ENCODE measurements around the gene CDADC1. TPM values are rescaled to one million over a fixed set of nuclear protein-coding genes. Genes with fewer than 3 reads are reported as not detected.
A peak's percentile ranks its signal among the peaks of the same experiment; 100 is the strongest.

The CDADC1 gene
- total and polyA plus RNA-seq, 2 experiments from 2014 or later, result 1.8 to 13.7 TPM

- no peak for DNase-seq
- Histone ChIP-seq H3K9me3 (ENCODE audit: low read depth) (no peaks in the 10 kb centered on the region), H3K9ac (no peak overlapping the region), H3F3A (ENCODE audit: insufficient read depth) (no peaks in the 10 kb centered on the region), H4K20me1 (ENCODE audit: insufficient read depth) (no peaks in the 10 kb centered on the region), H3K4me2 (ENCODE audit: unreplicated experiment) (no peak overlapping the region), H3K79me2 (ENCODE audit: insufficient read depth) (no peaks in the 10 kb centered on the region), H3K4me1 (ENCODE audit: insufficient read depth) (no peaks in the 10 kb centered on the region), H3K36me3 (ENCODE audit: low read depth) (no peaks in the 10 kb centered on the region), H3K27me3 (replicated peaks; ENCODE audit: insufficient read depth) (no peaks in the 10 kb centered on the region), H2AFZ (no peak overlapping the region), H3K4me3 (no peak overlapping the region), H3K27ac (no peak overlapping the region), H3K9me2 (ENCODE audit: insufficient read depth) (no peaks in the 10 kb centered on the region)
- in situ Hi-C loops (cut with MboI), result no loop called here
- 80% methylated on average over 4 of the region's 4 CpGs for WGBS, 2 experiments (ENCODE audit: low coverage in 1 of 2, low lambda C conversion rate in 2 of 2, missing lambda C conversion rate in 2 of 2)
- TF ChIP-seq EZH2phosphoT487 (IDR thresholded peaks at IDR 0.05; ENCODE audit: insufficient read depth, low read depth), result no peak
- TF ChIP-seq EZH2 (IDR thresholded peaks at IDR 0.05; ENCODE audit: insufficient read depth, poor library complexity, severe bottlenecking), result no peak
Observed at GRCh38 chr13:49336655-49337054, 88.9 kb downstream of the CDADC1 start.

- no peaks in the 10 kb centered on the region for H3K36me3 ChIP-seq (ENCODE audit: low read depth)
- no peak overlapping the region for H3K9ac ChIP-seq
- no peaks in the 10 kb centered on the region for H3K9me2 ChIP-seq (ENCODE audit: insufficient read depth)
- H3K79me2 ChIP-seq (ENCODE audit: insufficient read depth), result no peaks in the 10 kb centered on the region
- TF ChIP-seq EZH2phosphoT487 (IDR thresholded peaks at IDR 0.05; ENCODE audit: insufficient read depth, low read depth) (no peak), EZH2 (IDR thresholded peaks at IDR 0.05; ENCODE audit: insufficient read depth, poor library complexity, severe bottlenecking) (no peak)
- in situ Hi-C loops (cut with MboI), result no loop called here
- peaks cover 6% of the 10 kb centered on the region; the same call in 1 of the 2 replicates for H3K4me1 ChIP-seq (ENCODE audit: insufficient read depth)
- no peaks in the 10 kb centered on the region for H3F3A ChIP-seq (ENCODE audit: insufficient read depth)
- no peaks in the 10 kb centered on the region for H4K20me1 ChIP-seq (ENCODE audit: insufficient read depth)
- H3K9me3 ChIP-seq (ENCODE audit: low read depth), result no peaks in the 10 kb centered on the region
- no peak for DNase-seq
- H3K4me3 ChIP-seq, result no peak overlapping the region
- no peak overlapping the region for H3K4me2 ChIP-seq (ENCODE audit: unreplicated experiment)
- H3K27me3 ChIP-seq (replicated peaks; ENCODE audit: insufficient read depth), result no peaks in the 10 kb centered on the region
- H3K27ac ChIP-seq, result no peak overlapping the region
- 94 to 99% methylated on average over 10 of the region's 10 CpGs for WGBS, 2 experiments (ENCODE audit: low coverage in 1 of 2, low lambda C conversion rate in 2 of 2, missing lambda C conversion rate in 2 of 2)
- no peak overlapping the region for H2AFZ ChIP-seq
Observed at GRCh38 chr13:49340161-49340560, 92.4 kb downstream of the CDADC1 start.

- no peaks in the 10 kb centered on the region for H3K27me3 ChIP-seq (replicated peaks; ENCODE audit: insufficient read depth)
- H3K4me1 ChIP-seq (ENCODE audit: insufficient read depth), result peaks cover 6% of the 10 kb centered on the region; the same call in 1 of the 2 replicates
- no peak for DNase-seq
- H3K36me3 ChIP-seq (ENCODE audit: low read depth), result no peaks in the 10 kb centered on the region
- WGBS, 2 experiments (ENCODE audit: low coverage in 1 of 2, low lambda C conversion rate in 2 of 2, missing lambda C conversion rate in 2 of 2), result 98 to 99% methylated on average over 3 of the region's 3 CpGs
- H3K9me2 ChIP-seq (ENCODE audit: insufficient read depth), result no peaks in the 10 kb centered on the region
- TF ChIP-seq EZH2phosphoT487 (IDR thresholded peaks at IDR 0.05; ENCODE audit: insufficient read depth, low read depth) (no peak), EZH2 (IDR thresholded peaks at IDR 0.05; ENCODE audit: insufficient read depth, poor library complexity, severe bottlenecking) (no peak)
- no peaks in the 10 kb centered on the region for H3K79me2 ChIP-seq (ENCODE audit: insufficient read depth)
- no peaks in the 10 kb centered on the region for H3K9me3 ChIP-seq (ENCODE audit: low read depth)
- no peaks in the 10 kb centered on the region for H4K20me1 ChIP-seq (ENCODE audit: insufficient read depth)
- H3K4me2 ChIP-seq (ENCODE audit: unreplicated experiment), result no peak overlapping the region
- no peak overlapping the region for H3K9ac ChIP-seq
- H3K27ac ChIP-seq, result no peak overlapping the region
- H2AFZ ChIP-seq, result no peak overlapping the region
- in situ Hi-C loops (cut with MboI), result no loop called here
- no peaks in the 10 kb centered on the region for H3F3A ChIP-seq (ENCODE audit: insufficient read depth)
- no peak overlapping the region for H3K4me3 ChIP-seq
Observed at GRCh38 chr13:49341517-49341916, 93.8 kb downstream of the CDADC1 start.

GRCh38 chr13:49341941-49342340 lies 94.2 kb downstream of the CDADC1 start:
- Histone ChIP-seq H2AFZ (no peak overlapping the region), H3K4me3 (no peak overlapping the region), H3F3A (ENCODE audit: insufficient read depth) (no peaks in the 10 kb centered on the region), H3K9ac (no peak overlapping the region), H3K79me2 (ENCODE audit: insufficient read depth) (no peaks in the 10 kb centered on the region), H3K27ac (no peak overlapping the region), H3K4me1 (ENCODE audit: insufficient read depth) (peaks cover 6% of the 10 kb centered on the region; the same call in 1 of the 2 replicates), H3K9me3 (ENCODE audit: low read depth) (no peaks in the 10 kb centered on the region), H4K20me1 (ENCODE audit: insufficient read depth) (no peaks in the 10 kb centered on the region), H3K27me3 (replicated peaks; ENCODE audit: insufficient read depth) (no peaks in the 10 kb centered on the region), H3K4me2 (ENCODE audit: unreplicated experiment) (no peak overlapping the region), H3K36me3 (ENCODE audit: low read depth) (no peaks in the 10 kb centered on the region), H3K9me2 (ENCODE audit: insufficient read depth) (no peaks in the 10 kb centered on the region)
- peak; percentile 6 for DNase-seq
- in situ Hi-C loops (cut with MboI), result no loop called here
- no peak for TF ChIP-seq EZH2 (IDR thresholded peaks at IDR 0.05; ENCODE audit: insufficient read depth, poor library complexity, severe bottlenecking)
- TF ChIP-seq EZH2phosphoT487 (IDR thresholded peaks at IDR 0.05; ENCODE audit: insufficient read depth, low read depth), result no peak

- H3K79me2 ChIP-seq (ENCODE audit: insufficient read depth), result no peaks in the 10 kb centered on the region
- 93 to 100% methylated on average over 2 of the region's 2 CpGs for whole genome bisulfite sequencing, 2 experiments (ENCODE audit: low coverage in 1 of 2, low lambda C conversion rate in 2 of 2, missing lambda C conversion rate in 2 of 2)
- in situ Hi-C loops (cut with MboI), result no loop called here
Observed at GRCh38 chr13:49342454-49342853, 94.7 kb downstream of the CDADC1 start.

More at GRCh38 chr13:49342454-49342853, 94.7 kb downstream of the CDADC1 start:
- H4K20me1 ChIP-seq (ENCODE audit: insufficient read depth), result no peaks in the 10 kb centered on the region
- H3K9me3 ChIP-seq (ENCODE audit: low read depth), result no peaks in the 10 kb centered on the region
- no peak overlapping the region for H3K27ac ChIP-seq
- no peaks in the 10 kb centered on the region for H3K36me3 ChIP-seq (ENCODE audit: low read depth)
- H3K9ac ChIP-seq, result no peak overlapping the region
- H3K4me2 ChIP-seq (ENCODE audit: unreplicated experiment), result no peak overlapping the region
- no peaks in the 10 kb centered on the region for H3K27me3 ChIP-seq (replicated peaks; ENCODE audit: insufficient read depth)
- no peak overlapping the region for H2AFZ ChIP-seq
- TF ChIP-seq EZH2 (IDR thresholded peaks at IDR 0.05; ENCODE audit: insufficient read depth, poor library complexity, severe bottlenecking) (no peak), EZH2phosphoT487 (IDR thresholded peaks at IDR 0.05; ENCODE audit: insufficient read depth, low read depth) (no peak)
- H3K4me1 ChIP-seq (ENCODE audit: insufficient read depth), result peaks cover 6% of the 10 kb centered on the region; the same call in 1 of the 2 replicates
- H3K9me2 ChIP-seq (ENCODE audit: insufficient read depth), result no peaks in the 10 kb centered on the region
- H3F3A ChIP-seq (ENCODE audit: insufficient read depth), result no peaks in the 10 kb centered on the region
- no peak overlapping the region for H3K4me3 ChIP-seq
- no peak for DNase-seq

Other genes starting within 250 kb of the CDADC1 start
- gene MLNR, start 27.6 kb upstream of the CDADC1 start, total RNA-seq (2014; rRNA removed; shearing (Covaris generic)), result not detected in 2 replicates
- not detected in 2 replicates for gene MLNR, start 27.6 kb upstream of the CDADC1 start, polyA plus RNA-seq (2016; fragmentation: Nextera tagmentation; extraction: Ambion mirVana)
- 7.3 and 10.5 TPM in 2 replicates for gene CAB39L, start 196.1 kb downstream of the CDADC1 start, total RNA-seq (2014; rRNA removed; shearing (Covaris generic))
- gene CAB39L, start 196.1 kb downstream of the CDADC1 start, polyA plus RNA-seq (2016; fragmentation: Nextera tagmentation; extraction: Ambion mirVana), result 6.1 and 7.0 TPM in 2 replicates
- gene SETDB2, start 196.3 kb downstream of the CDADC1 start, total RNA-seq (2014; rRNA removed; shearing (Covaris generic)), result 2.8 and 5.3 TPM in 2 replicates
- 5.1 and 5.7 TPM in 2 replicates for gene SETDB2, start 196.3 kb downstream of the CDADC1 start, polyA plus RNA-seq (2016; fragmentation: Nextera tagmentation; extraction: Ambion mirVana)
- gene PHF11, start 248.0 kb downstream of the CDADC1 start, total RNA-seq (2014; rRNA removed; shearing (Covaris generic)), result 13.4 and 16.9 TPM in 2 replicates
- 29.3 and 29.6 TPM in 2 replicates for gene PHF11, start 248.0 kb downstream of the CDADC1 start, polyA plus RNA-seq (2016; fragmentation: Nextera tagmentation; extraction: Ambion mirVana)

Data from GM23248 (cell line).